Left ventricle myocardium inferior (tissue), 1 donor: ENCODE data around the gene ZNF791. TPM values are rescaled to one million over a fixed set of nuclear protein-coding genes. Genes with fewer than 3 reads are reported as not detected.
"Not testable (repeated sequence)": the region's sequence is repeated elsewhere in the genome, so short reads cannot be mapped to it uniquely, and the experiment has no call there.

ENCODE experiments used
- DNase-seq: peaks from one replicate; pipeline ENCODE4 v3.0.0-alpha.2; 2020
- H3K27ac ChIP-seq: fragments of 200-600 bp; replicated peaks from 2 replicates; pipeline ENCODE4 v1.8.0; 2021
- H3K27me3 ChIP-seq: fragments of 200-600 bp; 2 replicates; pipeline ENCODE4 v1.8.0; 2021; ENCODE audit warnings: low read depth
- H3K36me3 ChIP-seq: fragments of 200-600 bp; 2 replicates; pipeline ENCODE4 v1.8.0; 2021
- H3K4me1 ChIP-seq: fragments of 200-600 bp; 2 replicates; pipeline ENCODE4 v1.8.0; 2021
- H3K4me3 ChIP-seq: fragments of 200-600 bp; 2 replicates; pipeline ENCODE4 v1.8.0; 2021; ENCODE audit warnings: mild to moderate bottlenecking, moderate library complexity
- H3K9me3 ChIP-seq: fragments of 200-600 bp; replicated peaks from 2 replicates; pipeline ENCODE4 v1.8.0; 2021
- CTCF ChIP-seq: fragments of 200-600 bp; IDR thresholded peaks from 2 replicates; pipeline ENCODE4 v1.8.0; 2021; ENCODE audit warnings: antibody characterized with exemption, mild to moderate bottlenecking, borderline replicate concordance
- intact Hi-C: fragments of 100-400 bp; cut with micrococcal nuclease; formaldehyde crosslinking; loops from one replicate; pipeline ENCODE4 v1.11.0; 2022
- total RNA-seq: library from RNA; stranded (reverse); fragmentation: NEBNext Ultra II Directional; extraction: Animal tissue kit (Norgen Biotek cat#: 25700); gene quantifications from one replicate; pipeline ENCODE4 v1.2.1, GENCODE V29; 2021
- donor health status: DM: no; HTN: yes; CAD: no; lungs with severe emphysema.

ZNF791 gene
- total RNA-seq, 1 donor from 2014 or later: 15.4 TPM

DNA sequence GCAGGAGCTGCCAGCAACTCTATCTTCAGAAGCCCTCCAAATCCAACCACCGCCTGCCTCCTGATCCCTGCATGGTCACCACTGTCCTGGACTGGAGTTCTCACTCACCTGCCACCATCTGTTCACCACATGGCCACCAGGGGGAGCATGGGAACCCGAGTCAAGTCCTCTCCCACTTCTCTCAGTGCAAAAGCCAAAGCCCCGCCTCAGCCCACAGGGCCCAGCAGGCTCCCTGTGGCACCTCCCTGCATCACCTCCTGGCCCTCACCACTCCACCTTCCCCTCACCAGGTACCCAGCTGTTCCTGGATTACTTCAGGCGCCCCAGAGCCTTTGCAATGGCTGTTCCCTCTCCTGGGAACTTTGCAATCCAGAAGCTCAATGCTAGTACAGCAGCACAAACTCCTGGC, 65.7 kb downstream of the ZNF791 start:
- peak; percentile 78 for DNase-seq
- intact Hi-C loops: no loop called here
- Histone ChIP-seq H3K36me3 (peaks cover 79% of the 10 kb centered on the region), H3K4me3 (no peak overlapping the region), H3K4me1 (peaks cover 16% of the 10 kb centered on the region), H3K9me3 (no peaks in the 10 kb centered on the region), H3K27ac (no peak overlapping the region), H3K27me3 (no peaks in the 10 kb centered on the region)
- TF ChIP-seq CTCF: peak; percentile 88

- TF ChIP-seq CTCF: no peak
- no peaks in the 10 kb centered on the region for H3K9me3 ChIP-seq
- H3K36me3 ChIP-seq: peaks cover 79% of the 10 kb centered on the region
- DNase-seq: no peak
- no peak overlapping the region for H3K27ac ChIP-seq
- intact Hi-C loops: no loop called here
- H3K4me3 ChIP-seq: no peak overlapping the region
- H3K27me3 ChIP-seq: no peaks in the 10 kb centered on the region
- H3K4me1 ChIP-seq: peaks cover 20% of the 10 kb centered on the region
Observed at GRCh38 chr19:12676928-12677327, 66.2 kb downstream of the ZNF791 start.

GRCh38 chr19:12678039-12678438, 67.3 kb downstream of the ZNF791 start:
- H3K9me3 ChIP-seq, intact Hi-C loops, H3K4me3 ChIP-seq, H3K27ac ChIP-seq, H3K27me3 ChIP-seq, DNase-seq: not testable (repeated sequence)
- Histone ChIP-seq H3K4me1 (peaks cover 25% of the 10 kb centered on the region), H3K36me3 (peaks cover 70% of the 10 kb centered on the region)

DNA sequence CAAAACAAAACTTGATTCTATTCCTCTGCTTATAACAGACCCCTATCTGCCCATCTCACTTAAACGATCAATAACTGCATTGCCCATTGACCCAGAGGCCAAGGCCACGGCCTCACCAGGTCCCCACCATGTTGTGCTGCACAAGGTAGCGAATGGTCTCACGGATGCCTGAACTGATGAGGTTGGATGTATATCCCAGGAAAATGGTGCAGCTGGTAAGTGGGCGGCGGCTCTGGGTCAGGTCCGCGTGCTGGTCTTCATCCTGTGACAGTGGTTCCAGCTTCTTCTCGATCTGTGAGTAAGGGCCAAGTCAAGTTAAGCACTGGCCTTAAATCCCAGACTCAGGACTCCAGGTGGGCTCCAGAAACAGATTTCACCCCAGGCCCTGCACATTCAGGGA, 69.3 kb downstream of the ZNF791 start:
- no peak for DNase-seq
- no peak overlapping the region for H3K4me3 ChIP-seq
- H3K4me1 ChIP-seq: peaks cover 25% of the 10 kb centered on the region
- no peaks in the 10 kb centered on the region for H3K9me3 ChIP-seq
- no peak for TF ChIP-seq CTCF
- intact Hi-C loops: no loop called here
- H3K36me3 ChIP-seq: peaks cover 51% of the 10 kb centered on the region
- no peak overlapping the region for H3K27ac ChIP-seq
- no peaks in the 10 kb centered on the region for H3K27me3 ChIP-seq

DNA sequence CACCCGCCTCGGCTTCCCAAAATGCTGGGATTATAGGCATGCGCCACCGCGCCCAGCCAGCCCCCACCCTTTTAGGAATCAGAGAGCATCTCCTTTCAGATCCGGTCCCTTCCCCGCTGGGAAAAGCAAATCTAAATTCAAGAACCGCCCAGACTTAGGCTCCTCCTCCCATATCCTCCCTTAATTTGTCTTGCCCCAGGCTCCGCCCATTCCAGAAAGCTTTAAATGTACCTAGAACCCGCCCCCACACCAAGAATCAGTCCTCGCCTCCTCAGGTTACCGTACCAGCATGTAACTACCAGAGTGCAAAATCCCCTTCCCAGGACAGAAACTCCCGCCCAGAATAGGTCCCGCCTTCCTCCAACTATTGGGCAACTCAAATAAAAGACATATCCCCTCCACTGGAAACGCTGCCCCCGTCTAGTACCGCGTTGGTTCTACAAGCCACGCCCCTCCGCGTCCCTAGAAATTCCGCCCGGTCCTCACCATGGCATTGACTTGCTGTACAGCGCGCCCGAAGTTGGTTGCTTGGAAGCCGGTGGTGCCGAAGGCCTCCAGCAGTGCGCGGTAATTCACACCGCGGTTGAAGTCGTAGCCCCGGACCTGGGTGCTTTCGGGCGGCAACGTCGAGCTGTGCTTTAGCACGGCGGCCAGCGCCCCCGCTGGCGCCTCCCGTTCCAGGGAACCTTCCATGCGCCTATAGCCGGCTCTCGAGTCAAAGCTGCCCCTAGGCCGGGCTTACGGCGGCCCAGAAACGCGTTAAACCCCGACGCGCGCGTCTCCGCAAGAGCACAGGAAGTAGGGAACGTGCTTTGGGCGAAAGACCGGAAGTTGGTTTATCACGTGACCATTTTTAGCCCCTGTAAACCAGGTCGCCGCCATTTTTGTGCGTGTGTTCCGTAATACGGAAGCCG, 70.6 kb downstream of the ZNF791 start, which contains the start of gene DHPS:
Gene DHPS, minus strand, starts transcription at position 807 of the 914 bp plus-strand sequence. Its CDS starts 114 bp downstream, at position 693.
- Histone ChIP-seq H3K4me1 (peaks cover 25% of the 10 kb centered on the region), H3K27ac (peak within 1 kb of the TSS; percentile 97), H3K9me3 (no peaks in the 10 kb centered on the region), H3K27me3 (no peaks in the 10 kb centered on the region), H3K4me3 (peak within 1 kb of the TSS; percentile 84), H3K36me3 (peaks cover 38% of the 10 kb centered on the region)
- TF ChIP-seq CTCF: no peak
- DNase-seq: peak; percentile 89
- intact Hi-C loops: no loop called here

Other genes with a start within 250 kb of the ZNF791 start
- 3.4 TPM for gene ZNF442, start 245.2 kb upstream of the ZNF791 start, total RNA-seq
- gene ZNF799, start 209.6 kb upstream of the ZNF791 start, total RNA-seq: 2.0 TPM
- gene ZNF443, start 169.9 kb upstream of the ZNF791 start, total RNA-seq: 2.3 TPM
- gene ZNF709, start 126.1 kb upstream of the ZNF791 start, total RNA-seq: 1.1 TPM
- 11.1 TPM for gene ZNF564, start 59.4 kb upstream of the ZNF791 start, total RNA-seq
- gene ZNF490, start 107 bp upstream of the ZNF791 start, total RNA-seq: 4.1 TPM
- 26.7 TPM for gene MAN2B1, start 55.8 kb downstream of the ZNF791 start, total RNA-seq
- 8.4 TPM for gene WDR83, start 55.9 kb downstream of the ZNF791 start, total RNA-seq
- 50.8 TPM for gene DHPS, start 71.0 kb downstream of the ZNF791 start, total RNA-seq
- not detected for gene GNG14, start 77.1 kb downstream of the ZNF791 start, total RNA-seq
- 1.8 TPM for gene FBXW9, start 85.7 kb downstream of the ZNF791 start, total RNA-seq
- 33.1 TPM for gene TNPO2, start 113.0 kb downstream of the ZNF791 start, total RNA-seq
- 122 TPM for gene TRIR, start 123.8 kb downstream of the ZNF791 start, total RNA-seq
- 65.1 TPM for gene GET3, start 126.6 kb downstream of the ZNF791 start, total RNA-seq
- gene BEST2, start 140.9 kb downstream of the ZNF791 start, total RNA-seq: not detected
- gene HOOK2, start 164.6 kb downstream of the ZNF791 start, total RNA-seq: 66.3 TPM
- 26.7 TPM for gene JUNB, start 180.6 kb downstream of the ZNF791 start, total RNA-seq
- 700 TPM for gene PRDX2, start 190.9 kb downstream of the ZNF791 start, total RNA-seq
- gene THSD8, start 191.1 kb downstream of the ZNF791 start, total RNA-seq: 2.7 TPM
- gene RNASEH2A, start 195.7 kb downstream of the ZNF791 start, total RNA-seq: 2.5 TPM
- gene RTBDN, start 223.7 kb downstream of the ZNF791 start, total RNA-seq: not detected
- not detected for gene MAST1, start 227.6 kb downstream of the ZNF791 start, total RNA-seq